HL-60/S4 treated with retinoic acid at 250 ng/mL for 4 days and 3 days (cell line): ENCODE data around the gene GALNS.
"Not testable (repeated sequence)": the region's sequence is repeated elsewhere in the genome, so short reads cannot be mapped to it uniquely, and the experiment has no call there.

ENCODE experiments used
- in situ Hi-C: fragments of 300-500 bp; cut with MboI; formaldehyde crosslinking; loops from 2 replicates; pipeline ENCODE4 v1.7.0; 2022; ENCODE audit warnings: low sequenced_read_pairs

The GALNS gene, protein sequence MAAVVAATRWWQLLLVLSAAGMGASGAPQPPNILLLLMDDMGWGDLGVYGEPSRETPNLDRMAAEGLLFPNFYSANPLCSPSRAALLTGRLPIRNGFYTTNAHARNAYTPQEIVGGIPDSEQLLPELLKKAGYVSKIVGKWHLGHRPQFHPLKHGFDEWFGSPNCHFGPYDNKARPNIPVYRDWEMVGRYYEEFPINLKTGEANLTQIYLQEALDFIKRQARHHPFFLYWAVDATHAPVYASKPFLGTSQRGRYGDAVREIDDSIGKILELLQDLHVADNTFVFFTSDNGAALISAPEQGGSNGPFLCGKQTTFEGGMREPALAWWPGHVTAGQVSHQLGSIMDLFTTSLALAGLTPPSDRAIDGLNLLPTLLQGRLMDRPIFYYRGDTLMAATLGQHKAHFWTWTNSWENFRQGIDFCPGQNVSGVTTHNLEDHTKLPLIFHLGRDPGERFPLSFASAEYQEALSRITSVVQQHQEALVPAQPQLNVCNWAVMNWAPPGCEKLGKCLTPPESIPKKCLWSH

DNA sequence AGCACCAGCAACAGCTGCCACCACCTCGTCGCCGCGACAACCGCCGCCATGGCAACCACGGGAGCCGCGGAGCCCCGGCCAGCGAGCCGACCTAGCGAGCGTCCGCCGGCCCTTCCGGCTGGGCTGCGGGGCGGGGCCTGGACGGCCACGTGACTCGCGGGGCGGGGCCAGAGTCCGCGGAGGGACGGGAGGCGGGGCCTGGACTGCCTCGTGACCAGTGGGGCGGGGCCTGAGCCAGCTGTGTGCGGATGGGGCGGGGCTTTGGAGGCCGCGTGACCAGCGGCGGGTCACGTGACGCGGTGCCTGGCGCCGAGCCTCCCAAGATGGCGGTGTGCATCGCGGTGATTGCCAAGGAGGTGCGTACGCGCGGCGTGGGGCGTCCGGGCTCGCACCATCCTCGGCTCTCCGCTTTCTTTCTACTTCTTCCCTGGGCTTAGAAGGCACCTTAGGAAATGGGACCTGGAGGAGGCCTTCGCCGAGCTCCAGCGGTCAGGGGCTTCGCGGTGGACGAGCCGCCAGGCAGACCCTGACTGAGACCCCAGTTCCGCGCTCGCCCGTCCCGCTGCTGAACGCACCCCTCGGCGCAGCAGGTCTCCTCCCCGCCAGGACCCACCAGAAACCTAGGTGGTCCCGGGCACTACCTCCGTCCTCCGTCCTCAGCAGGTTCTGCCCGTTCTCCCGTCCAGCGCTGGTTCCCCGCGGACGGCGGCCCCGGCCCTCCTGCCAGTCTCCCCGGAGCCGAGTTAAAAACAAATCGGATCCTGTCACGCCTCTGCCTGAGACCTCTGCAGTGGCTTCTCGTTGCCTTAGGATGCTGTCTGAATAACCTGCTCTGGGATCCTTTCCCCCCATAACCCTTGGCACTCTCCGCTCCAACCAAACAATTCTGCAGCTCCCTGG lies at the start of gene GALNS, which contains the start of gene TRAPPC2L:
GALNS (minus strand) TSS at position 120 of the 900 bp plus-strand sequence; CDS start at position 50, 70 bp downstream.
TRAPPC2L (plus strand) TSS at position 300 of the 900 bp plus-strand sequence; CDS start at position 324, 24 bp downstream.
- in situ Hi-C loops: no loop called here

DNA sequence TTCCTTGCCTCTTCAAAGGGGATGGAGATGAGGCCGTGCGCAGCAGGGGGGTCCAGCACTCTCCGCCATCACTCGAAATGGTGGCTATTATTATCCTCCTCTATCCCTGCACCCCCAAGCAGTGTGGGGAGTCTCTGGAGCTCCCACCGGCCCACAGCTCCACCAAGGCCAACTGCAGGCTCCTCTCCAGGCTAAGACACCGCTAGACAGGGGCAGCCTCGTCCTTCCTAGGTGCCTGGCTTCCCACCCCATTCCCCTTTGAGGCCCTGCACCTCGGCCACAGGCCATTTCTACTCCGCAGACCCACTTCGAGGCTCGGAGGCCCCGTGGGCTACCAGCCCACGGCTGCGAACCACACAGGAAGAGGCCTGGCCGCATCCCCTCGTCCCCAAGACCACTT lies 49.3 kb upstream of the GALNS start:
- in situ Hi-C loops: no loop called here

DNA sequence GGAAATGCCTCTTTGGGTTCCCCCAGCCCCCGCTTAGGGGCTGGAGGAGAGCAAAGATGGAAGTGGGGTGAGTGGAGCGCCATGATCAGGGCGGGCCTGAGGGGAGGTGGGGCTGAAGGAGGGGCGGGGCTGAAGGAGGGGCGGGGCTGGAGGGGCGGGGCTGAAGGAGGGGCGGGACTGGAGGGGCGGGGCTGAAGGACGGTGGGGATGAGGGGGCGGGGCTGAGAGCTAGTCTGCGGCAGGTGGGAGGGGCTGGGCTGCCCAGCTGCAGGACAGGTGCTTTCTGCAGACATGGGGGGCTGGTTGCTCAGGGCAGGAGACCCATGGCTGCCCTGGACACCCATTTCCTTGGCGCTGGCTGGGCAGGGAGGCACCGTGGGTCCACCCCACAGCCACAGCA lies 48.8 kb upstream of the GALNS start:
- in situ Hi-C loops: no loop called here

DNA sequence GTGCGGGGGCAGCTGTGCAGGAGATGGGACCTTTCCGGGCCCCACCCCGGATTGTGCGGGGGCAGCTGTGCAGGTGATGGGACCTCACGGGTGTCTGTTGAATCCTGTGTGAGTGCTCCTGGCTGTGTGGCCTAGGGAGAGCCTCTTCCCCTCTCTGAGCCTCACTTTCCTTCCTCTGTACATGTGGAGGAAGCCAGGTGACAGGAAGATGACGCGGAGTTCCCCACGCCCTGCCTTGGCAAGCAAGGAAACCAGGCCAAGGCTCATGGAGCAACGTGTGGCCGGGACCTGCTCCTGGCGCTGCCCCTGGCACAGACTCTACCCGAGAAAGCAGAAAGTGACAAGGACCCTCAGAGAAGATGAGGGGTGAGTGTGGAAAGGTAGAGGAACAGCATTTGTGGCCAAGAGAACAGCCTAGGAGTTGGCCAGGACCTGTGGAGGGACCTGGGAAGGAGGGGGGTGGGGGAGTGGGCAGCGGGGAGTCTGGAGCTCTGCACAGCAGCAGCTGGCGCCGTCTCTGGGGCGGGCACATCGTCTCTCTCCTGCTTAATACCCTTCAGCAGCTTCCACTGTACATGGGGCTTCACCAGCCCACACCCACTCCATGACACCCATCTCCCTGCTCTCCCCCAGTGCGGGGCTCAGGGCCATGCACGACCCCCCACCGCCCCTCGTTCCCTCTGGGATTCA lies 48.1 kb upstream of the GALNS start:
- in situ Hi-C loops: no loop called here

DNA sequence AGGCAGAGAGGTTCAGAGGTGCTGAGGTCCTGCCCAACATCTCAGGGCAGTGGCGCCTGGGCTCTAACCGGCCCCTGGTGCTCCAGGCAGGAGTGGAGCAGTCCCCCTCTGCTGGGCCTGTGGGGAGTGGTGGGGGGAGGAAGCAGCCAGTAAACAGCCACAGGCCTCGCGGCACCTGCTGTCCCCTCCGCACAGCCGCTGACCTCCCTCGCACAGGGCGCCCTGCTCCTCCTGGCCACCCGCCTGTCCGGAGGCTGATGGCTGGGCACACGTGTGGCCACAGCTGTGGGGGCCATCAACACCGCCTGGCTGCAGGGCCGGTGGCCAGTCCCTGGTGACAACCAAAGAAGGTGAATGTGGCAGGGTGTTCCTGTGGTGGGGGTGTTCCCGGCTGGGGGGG lies 46.5 kb upstream of the GALNS start:
- in situ Hi-C loops: no loop called here

DNA sequence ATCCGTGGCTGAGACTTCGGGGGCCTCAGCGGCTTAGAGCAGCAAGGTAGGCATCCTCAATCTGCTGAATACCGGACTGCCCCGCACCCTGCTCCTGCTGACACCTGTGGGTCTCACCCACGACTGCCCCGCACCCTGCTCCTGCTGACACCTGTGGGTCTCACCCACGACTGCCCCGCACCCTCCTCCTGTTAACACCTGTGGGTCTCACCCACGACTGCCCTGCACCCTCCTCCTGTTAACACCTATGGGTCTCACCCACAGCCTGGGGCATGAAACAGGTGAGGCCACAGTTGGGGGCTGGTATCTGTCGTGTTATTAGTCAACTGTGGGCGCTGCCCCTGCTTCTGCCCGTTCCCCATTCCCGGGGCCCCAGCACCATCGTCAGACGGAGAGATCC lies 46.0 kb upstream of the GALNS start:
- in situ Hi-C loops: no loop called here

DNA sequence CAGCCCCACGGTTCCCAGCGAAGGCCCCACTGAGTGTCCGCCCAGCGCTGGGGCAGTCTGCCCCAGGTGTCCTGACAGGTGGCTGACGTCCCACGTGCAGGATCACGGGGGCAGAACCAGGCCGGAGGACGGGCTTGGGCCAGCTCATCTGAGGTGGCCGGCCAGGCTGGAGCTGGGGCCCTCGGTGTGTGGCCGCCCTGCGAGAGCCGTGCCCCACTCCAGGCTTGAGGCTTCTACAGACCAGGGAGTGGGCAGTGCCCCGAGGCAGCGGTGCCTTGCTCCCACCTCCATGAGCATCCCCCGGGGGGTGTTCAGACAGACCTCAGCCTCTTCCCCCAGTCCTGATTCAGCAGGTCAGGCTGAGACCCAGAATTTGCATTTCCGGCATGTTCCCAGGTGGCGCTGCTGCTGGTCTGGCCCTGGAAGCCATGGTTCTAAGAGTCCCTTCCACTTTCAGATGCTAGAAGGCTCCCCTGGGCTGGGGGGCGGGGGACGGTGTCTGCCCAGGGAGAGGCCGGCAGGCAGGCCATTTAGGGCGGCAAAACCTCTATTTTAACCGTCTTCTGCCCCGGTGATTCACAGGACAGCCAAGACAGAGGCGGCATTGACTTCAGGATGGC lies 45.1 kb upstream of the GALNS start:
- in situ Hi-C loops: no loop called here

DNA sequence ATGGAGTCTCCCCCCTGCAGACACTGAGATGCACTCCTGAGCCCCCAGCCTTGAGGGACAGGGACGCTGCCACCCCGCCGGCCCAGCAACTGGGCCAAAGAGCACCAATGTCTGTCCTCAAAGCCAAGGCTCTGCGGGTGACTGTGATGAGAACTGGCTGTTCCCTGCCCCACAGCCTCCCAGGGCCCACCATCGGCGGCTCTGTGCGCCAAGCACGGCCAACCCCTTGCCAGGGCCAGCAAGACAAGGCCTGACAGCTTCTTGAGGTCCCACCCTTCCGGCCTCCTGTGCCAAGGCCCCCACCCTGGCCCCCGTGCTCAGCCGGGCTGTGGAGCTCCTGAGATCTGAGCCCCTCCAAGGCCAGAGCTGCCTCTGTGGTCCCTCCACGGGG lies 43.9 kb upstream of the GALNS start:
- in situ Hi-C loops: no loop called here

DNA sequence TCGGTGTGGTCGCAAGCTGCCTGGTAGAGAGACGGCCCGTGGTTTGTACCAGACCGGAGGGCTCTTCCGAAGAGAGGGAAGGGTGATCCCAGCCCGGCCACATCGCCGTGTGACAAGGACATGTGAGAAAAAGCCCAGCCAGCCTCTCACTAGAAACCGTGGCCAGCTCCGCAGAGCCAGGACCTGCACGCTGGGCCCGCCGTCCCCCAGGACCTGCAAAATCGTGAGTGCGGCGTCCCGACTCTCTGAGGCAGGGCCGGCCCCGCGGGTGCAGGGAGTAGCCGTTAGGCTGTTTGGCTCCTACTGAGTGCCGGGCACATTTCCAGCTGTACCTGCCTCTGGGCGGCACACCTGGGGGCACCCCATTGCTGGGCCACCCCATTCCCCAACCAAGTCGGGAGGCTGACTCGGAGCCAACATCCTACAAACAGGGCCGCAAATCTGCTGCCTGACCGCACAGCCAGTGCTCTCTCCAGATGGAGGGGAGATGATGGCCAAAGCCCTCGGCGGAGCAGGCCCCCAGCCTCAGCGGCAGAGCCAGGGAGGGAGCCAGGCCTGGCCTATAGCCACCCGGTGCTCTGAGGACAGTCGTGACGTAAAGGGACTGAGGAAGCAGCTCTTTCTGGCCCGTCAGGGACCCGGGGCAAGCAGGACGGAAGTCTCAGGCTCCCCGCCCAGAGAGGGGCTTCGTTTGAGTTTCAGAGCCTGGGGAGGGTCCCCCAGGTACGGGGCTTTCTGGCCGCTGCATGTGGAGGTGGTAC lies 43.3 kb upstream of the GALNS start:
- in situ Hi-C loops: no loop called here

DNA sequence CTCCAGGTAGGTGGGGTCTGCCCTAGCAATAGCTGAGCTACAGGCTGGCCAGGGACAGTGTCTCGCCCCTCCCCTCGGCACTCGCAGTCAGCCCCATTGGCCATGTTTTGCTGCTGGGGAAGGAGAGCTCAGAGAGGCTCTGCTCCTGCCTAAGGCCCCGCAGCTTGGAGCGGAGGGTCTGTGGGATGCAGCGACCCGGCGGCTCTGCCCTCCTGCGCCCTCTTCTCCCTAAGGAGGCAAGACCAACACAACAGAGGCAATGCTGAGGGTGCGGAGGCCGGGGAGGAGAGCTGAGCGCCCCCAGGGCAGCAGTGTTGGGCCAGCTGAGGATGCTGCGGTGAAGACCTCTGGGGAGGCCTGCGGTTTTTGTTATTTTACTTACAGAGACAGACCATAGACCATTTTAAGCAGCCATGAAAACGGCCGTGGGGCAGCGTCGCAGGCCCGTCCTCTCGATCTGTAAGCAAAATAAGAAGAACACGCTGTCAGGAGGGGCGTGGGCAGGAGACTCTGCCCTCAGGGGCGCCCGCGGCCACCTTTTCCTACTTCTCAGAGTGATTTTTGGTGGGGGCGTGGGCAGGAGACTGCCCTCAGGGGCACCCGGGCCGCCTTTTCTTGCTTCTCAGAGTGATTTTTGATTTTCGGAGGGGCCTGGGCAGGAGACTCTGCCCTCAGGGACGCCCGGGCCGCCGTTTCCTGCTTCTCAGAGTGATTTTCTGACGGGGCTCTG lies 41.1 kb upstream of the GALNS start:
- in situ Hi-C loops: no loop called here

DNA sequence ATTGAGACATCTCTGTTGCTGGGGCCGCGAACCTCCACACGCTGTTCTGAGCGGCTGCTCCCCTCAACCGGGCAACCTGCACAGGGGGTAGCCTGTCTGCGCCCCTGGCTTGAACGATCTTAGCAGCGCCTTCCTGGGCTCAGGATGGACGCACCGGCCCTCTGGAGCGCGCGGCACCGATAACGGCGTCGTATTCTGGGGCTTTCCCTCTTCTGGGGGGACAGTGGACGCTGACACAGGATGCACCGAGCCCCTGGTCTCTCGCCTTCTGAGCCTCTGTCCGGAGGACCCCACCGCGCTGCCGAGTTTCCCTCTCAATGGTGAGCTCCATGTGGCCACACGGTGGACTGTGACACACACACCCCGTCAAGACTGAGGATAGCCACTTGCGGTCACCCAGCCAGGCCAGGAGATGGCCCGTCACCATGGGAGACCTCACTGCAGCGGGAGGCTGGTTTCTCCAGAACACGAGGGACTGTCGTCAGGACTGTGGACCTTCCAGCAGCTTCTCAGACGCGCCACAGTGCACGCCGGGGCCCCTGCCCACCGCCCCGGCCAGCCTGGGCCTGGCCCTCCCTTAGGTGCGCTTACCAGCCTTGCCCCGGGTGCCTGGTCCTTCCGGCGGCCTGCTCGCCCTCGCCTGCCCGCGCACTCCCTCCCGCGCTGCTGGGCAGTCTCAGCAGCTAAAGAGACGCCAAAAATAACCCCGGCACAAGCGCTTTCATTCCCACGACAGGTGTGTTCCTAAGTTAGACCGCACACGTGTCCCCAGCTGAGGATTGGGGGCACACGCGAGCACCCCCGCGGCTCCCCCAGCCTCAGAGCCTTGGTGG lies 39.7 kb upstream of the GALNS start:
- in situ Hi-C loops: no loop called here

DNA sequence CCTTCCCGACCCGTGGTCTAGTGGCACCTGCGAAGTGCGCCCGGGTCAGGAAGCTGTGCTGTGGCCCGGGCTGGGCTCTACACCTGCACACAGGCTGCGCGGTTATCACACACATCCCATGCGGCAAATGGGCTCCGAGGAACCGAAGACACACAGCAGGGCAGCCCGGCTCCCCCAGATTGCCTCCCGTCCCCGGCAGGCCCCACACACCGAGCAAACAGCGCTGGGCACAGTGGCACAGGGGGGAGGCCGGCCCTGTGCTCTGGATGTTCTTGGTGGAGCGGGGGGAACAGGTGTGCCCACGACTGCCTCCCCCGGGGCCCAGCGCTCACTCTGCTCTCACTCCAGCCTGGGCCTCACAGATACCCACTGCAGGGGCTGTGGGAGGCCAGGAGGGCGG lies 38.6 kb upstream of the GALNS start:
- in situ Hi-C loops: no loop called here

DNA sequence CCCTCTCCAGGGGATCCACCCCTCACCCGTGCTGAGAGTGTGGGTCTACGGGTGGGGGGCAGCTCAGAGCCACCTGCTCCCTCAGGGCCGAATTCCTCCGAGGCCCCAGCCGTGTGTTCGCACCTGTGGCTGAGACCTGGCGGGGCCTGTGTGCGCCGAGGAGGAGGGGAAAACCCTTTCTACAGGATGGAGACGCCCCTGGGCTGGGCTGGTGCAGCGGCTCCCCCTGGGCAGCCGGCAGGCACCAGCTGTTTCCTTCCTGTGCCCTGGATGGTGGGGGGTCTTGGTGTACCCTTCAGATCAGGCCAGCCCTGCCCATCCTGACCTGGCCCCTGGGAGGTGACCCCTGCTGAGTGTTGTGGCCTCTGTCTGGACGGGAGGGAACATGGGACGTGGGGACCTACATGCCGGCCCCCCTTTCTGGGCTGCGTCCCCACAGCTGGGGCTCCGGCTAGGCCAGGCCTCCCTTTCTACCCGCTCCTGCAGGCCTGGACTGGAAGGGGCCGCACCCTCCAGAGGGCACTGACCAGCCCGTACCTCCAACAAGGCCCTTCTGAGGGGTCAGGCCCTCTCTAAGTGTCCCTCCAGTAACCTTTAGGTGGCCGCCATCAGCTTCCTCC lies 38.0 kb upstream of the GALNS start:
- in situ Hi-C loops: no loop called here

DNA sequence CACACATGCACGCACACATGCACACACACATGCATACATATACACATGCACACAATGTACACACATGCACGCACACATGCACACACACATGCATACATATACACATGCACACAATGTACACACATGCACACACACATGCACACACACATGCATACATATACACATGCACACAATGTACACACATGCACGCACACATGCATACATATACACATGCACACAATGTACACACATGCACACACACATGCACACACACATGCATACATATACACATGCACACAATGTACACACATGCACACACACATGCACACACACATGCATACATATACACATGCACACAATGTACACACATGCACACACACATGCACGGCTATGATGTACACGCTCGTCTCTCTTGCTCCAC lies 37.5 kb upstream of the GALNS start:
- in situ Hi-C loops: not testable (repeated sequence)

DNA sequence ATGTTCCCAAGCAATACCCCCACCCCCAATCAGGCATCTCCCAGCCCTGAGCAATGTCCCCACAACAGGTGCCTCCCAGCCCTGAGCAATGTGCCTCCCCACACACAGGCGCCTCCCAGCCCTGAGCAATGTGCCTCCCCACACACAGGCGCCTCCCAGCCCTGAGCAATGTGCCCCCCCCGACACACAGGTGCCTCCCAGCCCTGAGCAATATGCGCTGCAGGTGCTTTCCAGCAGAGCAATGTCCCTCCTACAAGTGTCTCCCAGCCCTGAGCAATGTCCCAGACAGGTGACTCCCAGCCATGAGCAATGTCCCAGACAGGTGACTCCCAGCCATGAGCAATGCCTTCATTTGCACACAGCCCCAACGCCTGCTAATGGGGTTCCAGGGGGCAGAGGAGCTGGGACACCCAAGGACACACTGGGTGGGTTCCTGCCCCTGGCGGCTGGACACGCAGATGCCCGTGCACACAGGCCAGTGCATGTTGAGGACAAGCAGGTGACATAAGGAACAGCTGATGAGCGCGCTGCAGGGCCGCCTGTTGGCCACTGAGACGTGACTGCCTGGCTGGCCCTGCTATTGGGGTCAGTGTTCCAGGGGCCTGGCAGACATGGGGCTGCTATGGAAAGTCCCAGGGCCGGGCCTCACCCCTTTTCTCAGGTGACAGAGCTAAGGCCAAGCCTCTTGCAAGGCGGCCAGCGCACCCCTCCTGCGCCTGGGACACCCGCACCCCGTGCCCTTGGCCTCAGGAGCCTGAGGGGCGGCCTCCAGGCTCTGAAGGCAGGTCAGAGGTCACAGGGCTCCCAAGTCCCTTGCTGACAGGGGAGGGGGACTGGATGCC lies 36.6 kb upstream of the GALNS start:
- in situ Hi-C loops: no loop called here

DNA sequence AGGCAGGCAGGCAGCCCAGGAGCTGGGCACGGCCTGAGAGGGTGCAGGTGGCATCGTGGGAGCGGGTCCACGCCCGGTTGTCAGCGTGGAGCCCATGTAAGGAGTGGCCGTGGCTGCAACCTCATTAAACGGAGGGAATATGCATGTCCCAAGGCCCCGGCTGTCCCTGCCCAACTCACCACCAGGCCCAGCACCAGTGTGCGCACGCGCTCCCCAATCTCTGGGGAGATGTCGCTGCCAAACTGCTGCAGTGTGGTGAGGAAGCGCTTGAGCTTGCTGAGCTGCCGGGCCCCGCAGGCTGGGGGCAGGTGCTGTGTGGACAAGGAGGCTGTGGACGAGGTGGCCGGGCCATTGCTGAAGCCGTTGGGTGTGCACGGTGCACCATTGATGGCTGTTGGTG lies 35.3 kb upstream of the GALNS start:
- in situ Hi-C loops: no loop called here

DNA sequence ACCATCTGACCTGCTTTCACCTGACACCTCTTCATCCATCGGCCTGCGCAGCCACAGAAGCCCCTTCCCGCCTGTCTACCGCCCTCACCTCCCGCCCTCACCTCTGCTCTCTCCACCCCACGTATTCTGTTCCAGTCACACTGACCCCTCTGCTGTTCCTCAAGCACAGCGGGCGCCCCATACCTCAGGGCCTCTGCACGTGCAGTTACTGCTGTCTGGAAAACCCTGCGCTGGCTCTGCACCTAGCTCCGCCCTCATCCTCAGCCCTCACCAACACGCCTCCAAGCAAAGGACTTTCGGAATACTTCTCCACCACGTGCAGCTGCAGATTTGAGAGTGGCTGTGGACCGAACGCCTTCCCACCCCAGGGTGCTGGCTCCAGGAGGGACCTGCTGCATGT lies 34.3 kb upstream of the GALNS start:
- in situ Hi-C loops: no loop called here
